Measurements from ENCODE around the gene PARVB. TPM values are rescaled to one million over a fixed set of nuclear protein-coding genes. Genes with fewer than 3 reads are reported as not detected.

Gene PARVB
- total and polyA plus RNA-seq, 11 donors, result 54.9 to 172 (median 95.8) TPM

GRCh38 chr22:43996981-43997265 lies 27.2 kb upstream of the PARVB start:
- DNase-seq (no peak), ATAC-seq (no peak)
- H3K27ac ChIP-seq, result no peak overlapping the region
- 83 to 87% (median 86%) methylated on average over 8 of the region's 8 CpGs for WGBS, 4 donors
- TF ChIP-seq POLR2A (IDR thresholded peaks at IDR 0.05), result no peak
- TF ChIP-seq, protein P1, sequence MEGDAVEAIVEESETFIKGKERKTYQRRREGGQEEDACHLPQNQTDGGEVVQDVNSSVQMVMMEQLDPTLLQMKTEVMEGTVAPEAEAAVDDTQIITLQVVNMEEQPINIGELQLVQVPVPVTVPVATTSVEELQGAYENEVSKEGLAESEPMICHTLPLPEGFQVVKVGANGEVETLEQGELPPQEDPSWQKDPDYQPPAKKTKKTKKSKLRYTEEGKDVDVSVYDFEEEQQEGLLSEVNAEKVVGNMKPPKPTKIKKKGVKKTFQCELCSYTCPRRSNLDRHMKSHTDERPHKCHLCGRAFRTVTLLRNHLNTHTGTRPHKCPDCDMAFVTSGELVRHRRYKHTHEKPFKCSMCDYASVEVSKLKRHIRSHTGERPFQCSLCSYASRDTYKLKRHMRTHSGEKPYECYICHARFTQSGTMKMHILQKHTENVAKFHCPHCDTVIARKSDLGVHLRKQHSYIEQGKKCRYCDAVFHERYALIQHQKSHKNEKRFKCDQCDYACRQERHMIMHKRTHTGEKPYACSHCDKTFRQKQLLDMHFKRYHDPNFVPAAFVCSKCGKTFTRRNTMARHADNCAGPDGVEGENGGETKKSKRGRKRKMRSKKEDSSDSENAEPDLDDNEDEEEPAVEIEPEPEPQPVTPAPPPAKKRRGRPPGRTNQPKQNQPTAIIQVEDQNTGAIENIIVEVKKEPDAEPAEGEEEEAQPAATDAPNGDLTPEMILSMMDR (IDR thresholded peaks at IDR 0.05), result no peak
- no peak overlapping the region for H3K4me3 ChIP-seq
- intact Hi-C loops (cut with DNase I), result loop anchor here in 2 of 10 donors (5.0 to 10.0 kb wide), 3 partner anchors 85 to 328 kb away; no protein-coding TSS in a partner anchor
- no peaks in the 10 kb centered on the region for H3K9me3 ChIP-seq
- peaks cover 0 to 68% (median 47%) of the 10 kb centered on the region in 9 donors for H3K36me3 ChIP-seq
- H3K27me3 ChIP-seq, result no peaks in the 10 kb centered on the region
- peaks cover 0 to 37% (median 9%) of the 10 kb centered on the region in 12 donors for H3K4me1 ChIP-seq

DNA sequence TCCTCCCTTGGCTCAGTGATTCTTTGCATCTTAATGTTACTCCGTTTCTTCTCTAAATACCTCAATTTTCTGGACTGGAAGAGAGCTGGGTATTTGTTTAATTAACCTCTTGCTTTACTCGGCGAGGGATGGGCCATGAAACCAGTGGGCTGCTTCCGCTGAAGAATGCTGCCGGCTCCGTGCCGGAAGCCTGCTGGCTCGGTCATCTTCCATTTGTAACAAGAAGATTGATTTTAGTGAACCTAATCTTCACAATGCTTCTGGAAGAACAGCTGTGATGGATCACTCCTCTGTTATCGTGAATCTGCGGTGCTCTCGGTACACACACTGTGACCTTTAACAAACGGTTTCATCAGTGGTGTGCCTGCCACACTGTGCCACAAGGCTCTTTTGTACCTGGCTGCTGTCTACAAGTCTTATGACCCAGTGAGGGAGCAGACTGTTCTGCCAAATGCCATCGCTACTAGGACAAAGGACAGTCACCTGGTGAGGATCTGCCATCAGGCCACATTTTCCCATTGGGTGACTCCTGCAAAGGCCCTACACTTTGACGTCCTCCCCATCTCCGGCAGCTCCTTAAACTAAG lies 25.3 kb upstream of the PARVB start:
- Histone ChIP-seq H3K4me1 (peaks cover 0 to 44% (median 8%) of the 10 kb centered on the region in 12 donors), H3K27ac (peak overlapping the region in 10 of 12 donors; percentile 33 to 75 (median 58)), H3K4me3 (peak overlapping the region in 1 of 12 donors; percentile 3), H3K9me3 (no peaks in the 10 kb centered on the region), H3K36me3 (peaks cover 0 to 55% (median 35%) of the 10 kb centered on the region in 9 donors), H3K27me3 (no peaks in the 10 kb centered on the region)
- peak; percentile 91 to 94 (median 92) for ATAC-seq
- peak in 3 of 5 donors; percentile 34 to 80 (median 63) for DNase-seq
- TF ChIP-seq, protein P1 (IDR thresholded peaks at IDR 0.05), result no peak
- TF ChIP-seq POLR2A (IDR thresholded peaks at IDR 0.05), result no peak
- intact Hi-C loops (cut with DNase I), result loop anchor here in 2 of 10 donors (5.0 to 10.0 kb wide), 3 partner anchors 84 to 326 kb away; no protein-coding TSS in a partner anchor
- WGBS, 4 donors, result 45 to 58% (median 48%) methylated on average over 15 of the region's 15 CpGs

DNA sequence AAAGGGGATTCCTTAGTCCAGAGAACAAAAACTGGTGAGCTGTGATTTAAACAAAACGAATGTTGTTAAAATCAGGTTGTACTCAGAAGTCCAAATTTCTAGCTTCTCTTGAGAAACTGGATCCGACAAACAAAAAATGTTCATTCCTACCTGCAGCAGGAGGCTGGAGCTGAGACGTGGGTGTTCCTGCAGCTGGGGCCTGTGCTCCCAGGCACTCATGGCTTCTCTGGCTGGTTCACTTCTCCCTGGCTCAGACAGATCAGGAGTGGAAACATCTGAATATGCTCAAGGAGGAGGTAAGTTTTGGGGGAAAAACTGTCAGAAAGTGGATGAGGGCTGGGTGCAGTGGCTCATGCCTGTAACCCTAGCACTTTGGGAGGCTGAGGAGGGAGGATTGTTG lies 24.7 kb upstream of the PARVB start:
- H3K4me3 ChIP-seq, result peak overlapping the region in 2 of 12 donors; percentile 20 to 27
- intact Hi-C loops (cut with DNase I), result loop anchor here in 2 of 10 donors (5.0 to 10.0 kb wide), 3 partner anchors 83 to 325 kb away; no protein-coding TSS in a partner anchor
- DNase-seq (no peak), ATAC-seq (peak in 1 of 4 donors; percentile 21)
- peaks cover 0 to 49% (median 32%) of the 10 kb centered on the region in 9 donors for H3K36me3 ChIP-seq
- peaks cover 0 to 44% (median 10%) of the 10 kb centered on the region in 12 donors for H3K4me1 ChIP-seq
- 82 to 88% (median 86%) methylated on average over 3 of the region's 3 CpGs for WGBS, 4 donors
- no peaks in the 10 kb centered on the region for H3K9me3 ChIP-seq
- peak overlapping the region in 7 of 12 donors; percentile 21 to 75 (median 60) for H3K27ac ChIP-seq
- TF ChIP-seq POLR2A (IDR thresholded peaks at IDR 0.05), result no peak
- TF ChIP-seq, protein P1 (IDR thresholded peaks at IDR 0.05), result no peak
- no peaks in the 10 kb centered on the region for H3K27me3 ChIP-seq

DNA sequence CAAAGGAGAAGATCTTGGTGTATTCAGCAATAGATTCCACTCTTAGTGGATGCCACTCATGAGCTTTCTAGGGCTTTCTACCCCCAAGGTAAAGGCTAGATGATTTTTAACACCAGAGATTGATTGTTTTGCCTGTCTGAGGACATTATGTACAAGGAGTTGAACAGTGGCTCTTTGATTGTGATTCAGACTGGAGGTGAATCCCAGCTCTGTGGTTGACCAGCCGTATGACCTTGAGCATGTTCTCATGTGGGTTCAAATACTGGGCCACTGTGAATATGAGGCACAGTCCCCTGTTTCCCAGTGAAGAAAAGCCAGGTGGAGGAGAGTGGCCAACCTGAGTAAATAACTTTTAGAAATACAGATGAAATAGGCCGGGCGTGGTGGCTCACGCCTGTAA lies 24.0 kb upstream of the PARVB start:
- DNase-seq (no peak), ATAC-seq (no peak)
- H3K27me3 ChIP-seq, result no peaks in the 10 kb centered on the region
- WGBS, 4 donors, result 88 to 98% (median 96%) methylated on average over 4 of the region's 4 CpGs
- H3K9me3 ChIP-seq, result no peaks in the 10 kb centered on the region
- H3K4me1 ChIP-seq, result peaks cover 0 to 43% (median 9%) of the 10 kb centered on the region in 12 donors
- H3K4me3 ChIP-seq, result peak overlapping the region in 2 of 12 donors; percentile 20 to 27
- TF ChIP-seq POLR2A (IDR thresholded peaks at IDR 0.05), result no peak
- TF ChIP-seq, protein P1 (IDR thresholded peaks at IDR 0.05), result no peak
- intact Hi-C loops (cut with DNase I), result no loop called here
- H3K36me3 ChIP-seq, result peaks cover 0 to 41% (median 25%) of the 10 kb centered on the region in 9 donors
- H3K27ac ChIP-seq, result peak overlapping the region in 3 of 12 donors; percentile 70 to 75 (median 72)
